Neural cell (in vitro differentiated cells): ENCODE results near the gene SLC25A25. TPM values are rescaled to one million over a fixed set of nuclear protein-coding genes. Genes with fewer than 3 reads are reported as not detected.

Experiments
- H2AFZ ChIP-seq: fragments of 200-600, 300-800 bp; sonication (generic), shearing (Covaris generic); 2 replicates; pipeline ENCODE4 v1.6.0; 2014; ENCODE audit warnings: low read depth, mild to moderate bottlenecking, antibody characterized with exemption, low read length, moderate library complexity
- H3F3A ChIP-seq: fragments of 200-600 bp; shearing (Covaris generic); 2 replicates; pipeline ENCODE4 v1.6.1; 2016; ENCODE audit warnings: mild to moderate bottlenecking, moderate library complexity, mixed read lengths, antibody characterized with exemption, low read length; ENCODE audit not compliant: insufficient read depth, poor library complexity, severe bottlenecking
- H3K27ac ChIP-seq: fragments of 200-600, 300-800 bp; sonication (generic), shearing (Covaris generic); 2 replicates; pipeline ENCODE4 v1.5.1; 2014; ENCODE audit warnings: mild to moderate bottlenecking, low read length, moderate library complexity
- H3K27me3 ChIP-seq: fragments of 300-800, 200-600 bp; sonication (generic), shearing (Covaris generic); 2 replicates; pipeline ENCODE4 v1.6.0; 2014; ENCODE audit warnings: mild to moderate bottlenecking, low read depth, low read length, moderate library complexity; ENCODE audit not compliant: insufficient read depth
- H3K36me3 ChIP-seq: fragments of 300-800, 200-600 bp; sonication (generic), shearing (Covaris generic); 2 replicates; pipeline ENCODE4 v1.5.1; 2014; ENCODE audit warnings: mild to moderate bottlenecking, antibody characterized with exemption, low read length, moderate library complexity; ENCODE audit not compliant: insufficient read depth
- H3K4me2 ChIP-seq: fragments of 300-800, 200-600 bp; sonication (generic), shearing (Covaris generic); 2 replicates; pipeline ENCODE4 v1.6.0; 2014; ENCODE audit warnings: mild to moderate bottlenecking, low read length
- H3K4me3 ChIP-seq: fragments of 300-800, 200-600 bp; sonication (generic), shearing (Covaris generic); 2 replicates; pipeline ENCODE4 v1.5.1; 2014; ENCODE audit warnings: mild to moderate bottlenecking, low read length, moderate library complexity
- H3K79me2 ChIP-seq: fragments of 200-600 bp; shearing (Covaris generic); replicated peaks from 2 replicates; pipeline ENCODE4 v1.6.0; 2014; ENCODE audit warnings: mild to moderate bottlenecking, low read length, moderate library complexity; ENCODE audit not compliant: insufficient read depth
- H3K9ac ChIP-seq: fragments of 300-800, 200-600 bp; sonication (generic), shearing (Covaris generic); 2 replicates; pipeline ENCODE4 v1.6.1; 2016; ENCODE audit warnings: mild to moderate bottlenecking, low read length, mixed read lengths
- H3K9me2 ChIP-seq: fragments of 200-600 bp; shearing (Covaris generic); 2 replicates; pipeline ENCODE4 v1.6.1; 2016; ENCODE audit warnings: mild to moderate bottlenecking, low read length, mixed read lengths; ENCODE audit not compliant: insufficient read depth
- H3K9me3 ChIP-seq: fragments of 200-600, 300-800 bp; sonication (generic), shearing (Covaris generic); 2 replicates; pipeline ENCODE4 v1.6.1; 2016; ENCODE audit warnings: mild to moderate bottlenecking, mixed run types, low read length, moderate library complexity, mixed read lengths
- H4K20me1 ChIP-seq: fragments of 200-600 bp; shearing (Covaris generic); 2 replicates; pipeline ENCODE4 v1.6.1; 2016; ENCODE audit warnings: mild to moderate bottlenecking, mixed run types; ENCODE audit not compliant: insufficient read depth
- CTCF ChIP-seq: fragments of 450-650 bp; IDR thresholded peaks from 2 replicates; pipeline ENCODE4 v1.5.1; 2014; ENCODE audit warnings: antibody characterized with exemption, mild to moderate bottlenecking, moderate library complexity; ENCODE audit not compliant: poor library complexity, severe bottlenecking
- EP300 ChIP-seq: fragments of 450-650 bp; conservative IDR thresholded peaks from 2 replicates; pipeline ENCODE4 v1.6.1; 2014; ENCODE audit warnings: antibody characterized with exemption, mild to moderate bottlenecking, moderate library complexity; ENCODE audit not compliant: poor library complexity, severe bottlenecking
- EZH2 ChIP-seq: fragments of 200-600, 300-800 bp; shearing (Covaris generic), sonication (generic); IDR thresholded peaks from 2 replicates; pipeline ENCODE4 v1.6.1; 2014; ENCODE audit warnings: antibody characterized with exemption, low read length, borderline replicate concordance, mild to moderate bottlenecking; ENCODE audit not compliant: insufficient read depth, poor library complexity, severe bottlenecking
- MXI1 ChIP-seq: fragments of 450-650 bp; conservative IDR thresholded peaks from 2 replicates; pipeline ENCODE4 v1.6.1; 2014; ENCODE audit warnings: antibody characterized with exemption, mild to moderate bottlenecking; ENCODE audit not compliant: poor library complexity, severe bottlenecking
- POLR2AphosphoS5 ChIP-seq: IDR thresholded peaks from 2 replicates; pipeline ENCODE4 v1.6.1; 2012
- RAD21 ChIP-seq: fragments of 450-650 bp; conservative IDR thresholded peaks from 2 replicates; pipeline ENCODE4 v1.6.1; 2014; ENCODE audit warnings: antibody characterized with exemption, mild to moderate bottlenecking, moderate library complexity
- REST ChIP-seq: IDR thresholded peaks from 2 replicates; pipeline ENCODE4 v1.6.1; 2012; ENCODE audit warnings: borderline replicate concordance
- SMC3 ChIP-seq: fragments of 450-650 bp; conservative IDR thresholded peaks from 2 replicates; pipeline ENCODE4 v1.6.1; 2014; ENCODE audit warnings: antibody characterized with exemption, mild to moderate bottlenecking, moderate library complexity; ENCODE audit not compliant: poor library complexity
- TAF1 ChIP-seq: IDR thresholded peaks from 2 replicates; pipeline ENCODE4 v1.6.1; 2012; ENCODE audit warnings: low read depth
- polyA plus RNA-seq: library from polyadenylated mRNA; depleted of rRNA; stranded (reverse); fragments of >200 nt; gene quantifications from 2 replicates; pipeline ENCODE4 v1.2.3, GENCODE V29; 2014

SLC25A25 gene
- polyA plus RNA-seq, 1 donor from 2014 or later = 43.7 TPM

- H3F3A ChIP-seq = no peaks in the 10 kb centered on the region
- H3K27me3 ChIP-seq = no peaks in the 10 kb centered on the region
- no peak overlapping the region for H2AFZ ChIP-seq
- H3K9me3 ChIP-seq = no peaks in the 10 kb centered on the region
- no peaks in the 10 kb centered on the region for H3K36me3 ChIP-seq
- no peaks in the 10 kb centered on the region for H3K9me2 ChIP-seq
- H3K4me3 ChIP-seq = no peak overlapping the region
- no peaks in the 10 kb centered on the region for H3K79me2 ChIP-seq
- TF ChIP-seq EP300 = no peak
- no peak for TF ChIP-seq TAF1
- no peak for TF ChIP-seq MXI1
- no peak for TF ChIP-seq SMC3
- TF ChIP-seq POLR2AphosphoS5 = no peak
- no peak for TF ChIP-seq CTCF
- TF ChIP-seq EZH2 = no peak
- TF ChIP-seq REST = no peak
- no peak overlapping the region for H3K4me2 ChIP-seq
- no peak overlapping the region for H3K27ac ChIP-seq
- H4K20me1 ChIP-seq = no peaks in the 10 kb centered on the region
- no peak overlapping the region for H3K9ac ChIP-seq
Observed at GRCh38 chr9:128113526-128114325, 45.7 kb downstream of the SLC25A25 start.

GRCh38 chr9:128114326-128115186, 46.5 kb downstream of the SLC25A25 start:
- Histone ChIP-seq H4K20me1 (no peaks in the 10 kb centered on the region), H2AFZ (no peak overlapping the region), H3K27ac (no peak overlapping the region), H3K4me3 (no peak overlapping the region), H3K9me3 (no peaks in the 10 kb centered on the region), H3F3A (no peaks in the 10 kb centered on the region), H3K9ac (no peak overlapping the region), H3K27me3 (no peaks in the 10 kb centered on the region), H3K79me2 (no peaks in the 10 kb centered on the region), H3K9me2 (no peaks in the 10 kb centered on the region), H3K36me3 (no peaks in the 10 kb centered on the region), H3K4me2 (no peak overlapping the region)
- TF ChIP-seq EP300 (no peak), REST (no peak), MXI1 (no peak), POLR2AphosphoS5 (no peak), EZH2 (no peak), RAD21 (no peak)
